Activated naive CD8-positive, alpha-beta T cell (primary cell): ENCODE data around the gene DPPA4.

Experiments
- H3K27ac Mint-ChIP-seq: one replicate; pipeline ENCODE4 v1.8.0; 2021; ENCODE audit warnings: mixed read lengths
- H3K27me3 Mint-ChIP-seq: one replicate; pipeline ENCODE4 v1.8.0; 2021; ENCODE audit warnings: mixed read lengths
- H3K36me3 Mint-ChIP-seq: one replicate; pipeline ENCODE4 v1.8.0; 2021; ENCODE audit warnings: mixed read lengths
- H3K4me1 Mint-ChIP-seq: one replicate; pipeline ENCODE4 v1.8.0; 2021; ENCODE audit warnings: low read depth, mixed read lengths
- H3K4me3 Mint-ChIP-seq: one replicate; pipeline ENCODE4 v1.8.0; 2021; ENCODE audit warnings: mild to moderate bottlenecking, mixed read lengths
- H3K9me3 Mint-ChIP-seq: one replicate; pipeline ENCODE4 v1.8.0; 2021; ENCODE audit warnings: low read depth, mixed read lengths

The DPPA4 gene

GRCh38 chr3:109313061-109313460 is 24.3 kb downstream of the DPPA4 start:
- no peaks in the 10 kb centered on the region for H3K36me3 Mint-ChIP-seq
- no peak overlapping the region for H3K4me3 Mint-ChIP-seq
- no peaks in the 10 kb centered on the region for H3K4me1 Mint-ChIP-seq
- H3K27ac Mint-ChIP-seq = no peak overlapping the region
- no peaks in the 10 kb centered on the region for H3K9me3 Mint-ChIP-seq
- H3K27me3 Mint-ChIP-seq = peaks cover 1% of the 10 kb centered on the region

GRCh38 chr3:109297496-109297895 is 39.9 kb downstream of the DPPA4 start:
- Mint-ChIP-seq H3K4me3 (no peak overlapping the region), H3K36me3 (no peaks in the 10 kb centered on the region), H3K27ac (no peak overlapping the region), H3K9me3 (no peaks in the 10 kb centered on the region), H3K27me3 (no peaks in the 10 kb centered on the region), H3K4me1 (no peaks in the 10 kb centered on the region)

- no peak overlapping the region for H3K4me3 Mint-ChIP-seq
- H3K27ac Mint-ChIP-seq = no peak overlapping the region
- H3K36me3 Mint-ChIP-seq = no peaks in the 10 kb centered on the region
Observed at GRCh38 chr3:109284071-109284470, 53.3 kb downstream of the DPPA4 start.

GRCh38 chr3:109278546-109278945 is 58.8 kb downstream of the DPPA4 start:
- Mint-ChIP-seq H3K36me3 (no peaks in the 10 kb centered on the region), H3K4me1 (no peaks in the 10 kb centered on the region), H3K9me3 (no peaks in the 10 kb centered on the region), H3K27ac (no peak overlapping the region), H3K4me3 (no peak overlapping the region), H3K27me3 (peaks cover 3% of the 10 kb centered on the region)

More at GRCh38 chr3:109284071-109284470, 53.3 kb downstream of the DPPA4 start:
- peaks cover 3% of the 10 kb centered on the region for H3K27me3 Mint-ChIP-seq
- no peaks in the 10 kb centered on the region for H3K9me3 Mint-ChIP-seq
- no peaks in the 10 kb centered on the region for H3K4me1 Mint-ChIP-seq

GRCh38 chr3:109278141-109278540 is 59.2 kb downstream of the DPPA4 start:
- H3K27me3 Mint-ChIP-seq = peaks cover 3% of the 10 kb centered on the region
- H3K27ac Mint-ChIP-seq = no peak overlapping the region
- no peaks in the 10 kb centered on the region for H3K36me3 Mint-ChIP-seq
- no peaks in the 10 kb centered on the region for H3K9me3 Mint-ChIP-seq
- H3K4me3 Mint-ChIP-seq = no peak overlapping the region
- no peaks in the 10 kb centered on the region for H3K4me1 Mint-ChIP-seq
